Endothelial cell (in vitro differentiated cells): ENCODE results near the gene PLXNB3. TPM values are rescaled to one million over a fixed set of nuclear protein-coding genes. Genes with fewer than 3 reads are reported as not detected.

ENCODE experiments used
- DNase-seq: peaks from one replicate; pipeline ENCODE4 v3.0.0; 2021; ENCODE audit warnings: low spot score
- H3K27ac Mint-ChIP-seq: one replicate; pipeline ENCODE4 v1.8.0; 2021; ENCODE audit warnings: mixed read lengths, inconsistent platforms; ENCODE audit not compliant: unreplicated experiment
- H3K27me3 Mint-ChIP-seq: one replicate; pipeline ENCODE4 v1.8.0; 2021; ENCODE audit warnings: mild to moderate bottlenecking, moderate library complexity, mixed read lengths, inconsistent platforms; ENCODE audit not compliant: unreplicated experiment
- H3K36me3 Mint-ChIP-seq: one replicate; pipeline ENCODE4 v1.8.0; 2021; ENCODE audit warnings: mild to moderate bottlenecking, low read depth, mixed read lengths, inconsistent platforms; ENCODE audit not compliant: unreplicated experiment
- H3K4me1 Mint-ChIP-seq: one replicate; pipeline ENCODE4 v1.8.0; 2021; ENCODE audit warnings: mild to moderate bottlenecking, mixed read lengths, inconsistent platforms; ENCODE audit not compliant: unreplicated experiment
- H3K4me3 Mint-ChIP-seq: one replicate; pipeline ENCODE4 v1.8.0; 2021; ENCODE audit warnings: mild to moderate bottlenecking, mixed read lengths, inconsistent platforms; ENCODE audit not compliant: unreplicated experiment
- H3K9me3 Mint-ChIP-seq: one replicate; pipeline ENCODE4 v1.8.0; 2021; ENCODE audit warnings: mixed read lengths, inconsistent platforms; ENCODE audit not compliant: unreplicated experiment
- total RNA-seq: library from RNA; stranded (reverse); fragmentation: NEBNext Ultra II Directional; extraction: Animal tissue kit (Norgen Biotek cat#: 25700); gene quantifications from one replicate; pipeline ENCODE4 v1.2.1, GENCODE V29; 2021; ENCODE audit not compliant: unreplicated experiment
- TF ChIP-seq, protein P1 (sequence below): fragments of 200-600 bp; sonication (generic); IDR thresholded peaks from one replicate; pipeline ENCODE4 v1.5.0; 2021; ENCODE audit warnings: antibody characterized with exemption; ENCODE audit not compliant: unreplicated experiment

Gene PLXNB3
- total RNA-seq, 1 donor from 2014 or later = 11.2 TPM

GRCh38 chrX:153819384-153820040 is 55.5 kb downstream of the PLXNB3 start:
- Mint-ChIP-seq H3K27me3 (no peaks in the 10 kb centered on the region), H3K4me1 (peaks cover 13% of the 10 kb centered on the region), H3K27ac (no peak overlapping the region), H3K9me3 (no peaks in the 10 kb centered on the region), H3K36me3 (no peaks in the 10 kb centered on the region), H3K4me3 (no peak overlapping the region)
- no peak for DNase-seq
- TF ChIP-seq, protein P1, sequence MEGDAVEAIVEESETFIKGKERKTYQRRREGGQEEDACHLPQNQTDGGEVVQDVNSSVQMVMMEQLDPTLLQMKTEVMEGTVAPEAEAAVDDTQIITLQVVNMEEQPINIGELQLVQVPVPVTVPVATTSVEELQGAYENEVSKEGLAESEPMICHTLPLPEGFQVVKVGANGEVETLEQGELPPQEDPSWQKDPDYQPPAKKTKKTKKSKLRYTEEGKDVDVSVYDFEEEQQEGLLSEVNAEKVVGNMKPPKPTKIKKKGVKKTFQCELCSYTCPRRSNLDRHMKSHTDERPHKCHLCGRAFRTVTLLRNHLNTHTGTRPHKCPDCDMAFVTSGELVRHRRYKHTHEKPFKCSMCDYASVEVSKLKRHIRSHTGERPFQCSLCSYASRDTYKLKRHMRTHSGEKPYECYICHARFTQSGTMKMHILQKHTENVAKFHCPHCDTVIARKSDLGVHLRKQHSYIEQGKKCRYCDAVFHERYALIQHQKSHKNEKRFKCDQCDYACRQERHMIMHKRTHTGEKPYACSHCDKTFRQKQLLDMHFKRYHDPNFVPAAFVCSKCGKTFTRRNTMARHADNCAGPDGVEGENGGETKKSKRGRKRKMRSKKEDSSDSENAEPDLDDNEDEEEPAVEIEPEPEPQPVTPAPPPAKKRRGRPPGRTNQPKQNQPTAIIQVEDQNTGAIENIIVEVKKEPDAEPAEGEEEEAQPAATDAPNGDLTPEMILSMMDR = no peak

DNA sequence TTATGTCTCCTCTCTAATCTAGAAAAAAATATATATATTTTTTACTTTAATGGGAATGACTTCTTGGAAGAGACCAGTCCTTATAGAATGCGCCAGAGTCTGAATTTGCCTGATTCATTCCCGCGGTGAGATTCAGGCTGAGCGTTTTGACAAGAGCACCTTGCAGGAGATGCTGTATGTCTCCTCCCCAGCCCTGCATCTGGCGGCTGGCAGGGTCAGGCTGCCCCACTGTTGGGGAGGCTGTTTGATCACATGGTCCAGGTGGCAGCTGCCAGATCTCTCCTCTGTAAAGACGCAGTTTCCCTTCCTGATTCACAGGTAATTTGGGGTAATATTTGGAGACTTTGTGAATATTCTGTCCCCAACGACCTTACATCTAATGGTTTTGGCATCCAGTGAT is 56.6 kb downstream of the PLXNB3 start:
- H3K9me3 Mint-ChIP-seq = no peaks in the 10 kb centered on the region
- peaks cover 17% of the 10 kb centered on the region for H3K4me1 Mint-ChIP-seq

GRCh38 chrX:153821066-153821465 is 57.0 kb downstream of the PLXNB3 start:
- Mint-ChIP-seq H3K27me3 (no peaks in the 10 kb centered on the region), H3K27ac (no peak overlapping the region), H3K4me3 (no peak overlapping the region), H3K9me3 (no peaks in the 10 kb centered on the region), H3K4me1 (peaks cover 18% of the 10 kb centered on the region), H3K36me3 (no peaks in the 10 kb centered on the region)
- TF ChIP-seq, protein P1 = no peak
- no peak for DNase-seq

More for the DNA sequence above, 56.6 kb downstream of the PLXNB3 start:
- H3K27me3 Mint-ChIP-seq = no peaks in the 10 kb centered on the region
- no peaks in the 10 kb centered on the region for H3K36me3 Mint-ChIP-seq
- TF ChIP-seq, protein P1 = no peak
- no peak for DNase-seq
- no peak overlapping the region for H3K4me3 Mint-ChIP-seq
- H3K27ac Mint-ChIP-seq = no peak overlapping the region

GRCh38 chrX:153824348-153824747 is 60.3 kb downstream of the PLXNB3 start:
- peaks cover 10% of the 10 kb centered on the region for H3K4me1 Mint-ChIP-seq
- no peak for DNase-seq
- TF ChIP-seq, protein P1 = no peak
- no peaks in the 10 kb centered on the region for H3K36me3 Mint-ChIP-seq
- no peak overlapping the region for H3K27ac Mint-ChIP-seq
- H3K27me3 Mint-ChIP-seq = peaks cover 4% of the 10 kb centered on the region
- H3K4me3 Mint-ChIP-seq = no peak overlapping the region
- H3K9me3 Mint-ChIP-seq = no peaks in the 10 kb centered on the region

DNA sequence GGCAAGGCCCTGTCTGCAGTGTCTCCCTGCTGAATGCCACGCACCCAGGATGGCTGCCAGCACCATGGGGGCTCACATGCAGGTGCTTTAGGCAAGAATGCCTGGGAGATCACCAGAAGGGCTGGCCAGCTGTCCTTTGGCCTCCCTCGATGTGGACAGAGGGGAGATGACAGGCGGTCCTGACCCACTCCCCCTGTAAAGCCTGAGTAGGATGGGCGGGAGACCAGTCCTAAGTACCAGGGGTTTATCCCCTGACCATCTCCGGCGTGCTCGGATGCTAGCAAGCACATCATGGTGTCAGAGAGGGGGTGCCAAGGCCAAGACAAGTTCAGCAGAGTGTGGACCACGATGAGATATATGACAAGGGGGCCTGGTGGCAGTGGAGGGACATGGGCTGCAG is 61.0 kb downstream of the PLXNB3 start:
- Mint-ChIP-seq H3K4me3 (no peak overlapping the region), H3K9me3 (no peaks in the 10 kb centered on the region), H3K36me3 (no peaks in the 10 kb centered on the region), H3K4me1 (peaks cover 10% of the 10 kb centered on the region), H3K27me3 (peaks cover 4% of the 10 kb centered on the region), H3K27ac (no peak overlapping the region)
- TF ChIP-seq, protein P1 = no peak
- no peak for DNase-seq
